Panc1 (cell line): Measurements from ENCODE around the gene PNMA6F.

ENCODE experiments used
- CTCF ChIP-seq: fragments of 450-650 bp; IDR thresholded peaks from 2 replicates; pipeline ENCODE4 v1.5.1; 2017; ENCODE audit warnings: mild to moderate bottlenecking
- REST ChIP-seq, 2 experiments: IDR thresholded peaks; 2 replicates each; pipeline ENCODE4 v1.6.1; 2011 to 2012; ENCODE audit warnings: low read depth in 2 of 2, control low read depth in 1 of 2, low read length in 1 of 2, mild to moderate bottlenecking in 1 of 2, moderate library complexity in 1 of 2; ENCODE audit not compliant: insufficient read depth in 1 of 2
- TCF7L2 ChIP-seq: IDR thresholded peaks from 2 replicates; pipeline ENCODE4 v1.6.1; 2011; ENCODE audit warnings: mild to moderate bottlenecking, low read depth, low read length, inconsistent platforms

GRCh38 chrX:153334654-153335295 is 13.2 kb upstream of the PNMA6F start:
- no peak for TF ChIP-seq REST (IDR thresholded peaks at IDR 0.05; ENCODE audit: insufficient read depth in 1 of 2, low read depth in 2 of 2, low read length in 1 of 2)
- no peak for TF ChIP-seq CTCF
- TF ChIP-seq TCF7L2, result no peak
